NCI-H1092 treated with DMSO at 0.1 percent for 48 hours (cell line): ENCODE measurements around the gene ATL2.
"Not testable (repeated sequence)": the region's sequence is repeated elsewhere in the genome, so short reads cannot be mapped to it uniquely, and the experiment has no call there.

ENCODE experiments used
- DNase-seq: peaks from one replicate; lab custom pipeline; 2025; lab: John Stamatoyannopoulos, UW

ATL2 gene

GRCh38 chr2:38274286-38275276, 102.5 kb downstream of the ATL2 start:
- peak; percentile 48 for DNase-seq

GRCh38 chr2:38271697-38272096, 105.4 kb downstream of the ATL2 start:
- DNase-seq: no peak

- DNase-seq: no peak
Observed at GRCh38 chr2:38269421-38269820, 107.7 kb downstream of the ATL2 start.

- no peak for DNase-seq
Observed at GRCh38 chr2:38268691-38269327, 108.3 kb downstream of the ATL2 start.

- no peak for DNase-seq
Observed at GRCh38 chr2:38268001-38268400, 109.1 kb downstream of the ATL2 start.

GRCh38 chr2:38267270-38267925, 109.7 kb downstream of the ATL2 start:
- DNase-seq: no peak

- no peak for DNase-seq
Observed at GRCh38 chr2:38266382-38267061, 110.6 kb downstream of the ATL2 start.

GRCh38 chr2:38265461-38265860, 111.6 kb downstream of the ATL2 start:
- DNase-seq: no peak

GRCh38 chr2:38264396-38265221, 112.5 kb downstream of the ATL2 start:
- DNase-seq: no peak

- DNase-seq: no peak
Observed at GRCh38 chr2:38263293-38263692, 113.8 kb downstream of the ATL2 start.

GRCh38 chr2:38262069-38262871, 114.8 kb downstream of the ATL2 start:
- no peak for DNase-seq

GRCh38 chr2:38261569-38262068, 115.5 kb downstream of the ATL2 start:
- no peak for DNase-seq

GRCh38 chr2:38260972-38261371, 116.1 kb downstream of the ATL2 start:
- DNase-seq: no peak

GRCh38 chr2:38260469-38260868, 116.6 kb downstream of the ATL2 start:
- no peak for DNase-seq

- no peak for DNase-seq
Observed at GRCh38 chr2:38259311-38259710, 117.8 kb downstream of the ATL2 start.

- not testable (repeated sequence) for DNase-seq
Observed at GRCh38 chr2:38257680-38258079, 119.4 kb downstream of the ATL2 start.

GRCh38 chr2:38256610-38257009, 120.5 kb downstream of the ATL2 start:
- no peak for DNase-seq

- DNase-seq: no peak
Observed at GRCh38 chr2:38255211-38255610, 121.9 kb downstream of the ATL2 start.

GRCh38 chr2:38254796-38255195, 122.3 kb downstream of the ATL2 start:
- no peak for DNase-seq

GRCh38 chr2:38251940-38252339, 125.1 kb downstream of the ATL2 start:
- DNase-seq: no peak
